HTR-8/SVneo (cell line): ENCODE measurements around the gene EFHC2.
"Not testable (repeated sequence)": the region's sequence is repeated elsewhere in the genome, so short reads cannot be mapped to it uniquely, and the experiment has no call there.

Experiments used
- DNase-seq: peaks from one replicate; pipeline ENCODE4 v3.0.0; 2011; ENCODE audit warnings: low spot score, mixed read lengths; ENCODE audit not compliant: insufficient read length
- FAIRE-seq: peaks from 2 replicates; lab custom pipeline; 2011; peaks lifted over from hg19 to GRCh38; lab: Jason Lieb, UNC

The EFHC2 gene

DNA sequence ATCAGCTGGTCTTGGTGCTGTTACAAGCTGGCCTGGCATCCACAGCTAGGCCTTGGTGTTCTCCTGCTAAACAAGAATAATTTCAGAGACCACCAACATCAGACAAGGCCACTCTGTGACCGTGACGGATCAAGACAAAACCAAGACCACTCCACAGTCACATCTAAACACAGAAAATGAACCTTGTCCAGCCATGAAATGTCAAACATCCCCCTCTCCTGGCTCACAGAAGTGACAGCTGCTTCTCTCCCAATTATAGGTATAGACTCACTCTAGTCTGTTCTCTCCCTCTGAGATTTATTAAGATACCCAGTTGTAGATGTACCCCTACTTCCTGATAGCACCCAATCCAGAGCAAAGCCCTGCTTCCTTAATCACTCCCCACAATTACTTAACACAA lies 40.4 kb downstream of the EFHC2 start:
- no peak for FAIRE-seq

DNA sequence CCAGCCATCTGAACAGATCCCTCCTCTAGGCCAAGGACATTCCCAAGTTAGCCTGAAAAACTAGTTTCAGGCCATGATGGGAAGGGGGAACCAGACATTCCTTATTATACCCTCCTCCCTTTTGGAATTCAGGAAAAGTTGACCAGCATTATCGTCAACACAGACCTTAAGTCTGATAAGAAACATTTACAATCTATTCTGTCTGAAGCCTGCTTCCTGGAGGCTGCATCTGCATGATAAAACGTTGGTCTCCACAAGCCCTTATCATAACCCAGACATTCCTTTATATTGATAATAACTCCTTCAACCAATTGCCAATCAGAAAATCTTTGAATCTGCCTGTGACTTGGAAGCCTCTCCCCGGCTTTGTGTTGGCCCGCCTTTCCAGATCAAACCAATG lies 44.3 kb downstream of the EFHC2 start:
- FAIRE-seq = no peak
- no peak for DNase-seq

More for the DNA sequence above, 40.4 kb downstream of the EFHC2 start:
- DNase-seq = no peak

DNA sequence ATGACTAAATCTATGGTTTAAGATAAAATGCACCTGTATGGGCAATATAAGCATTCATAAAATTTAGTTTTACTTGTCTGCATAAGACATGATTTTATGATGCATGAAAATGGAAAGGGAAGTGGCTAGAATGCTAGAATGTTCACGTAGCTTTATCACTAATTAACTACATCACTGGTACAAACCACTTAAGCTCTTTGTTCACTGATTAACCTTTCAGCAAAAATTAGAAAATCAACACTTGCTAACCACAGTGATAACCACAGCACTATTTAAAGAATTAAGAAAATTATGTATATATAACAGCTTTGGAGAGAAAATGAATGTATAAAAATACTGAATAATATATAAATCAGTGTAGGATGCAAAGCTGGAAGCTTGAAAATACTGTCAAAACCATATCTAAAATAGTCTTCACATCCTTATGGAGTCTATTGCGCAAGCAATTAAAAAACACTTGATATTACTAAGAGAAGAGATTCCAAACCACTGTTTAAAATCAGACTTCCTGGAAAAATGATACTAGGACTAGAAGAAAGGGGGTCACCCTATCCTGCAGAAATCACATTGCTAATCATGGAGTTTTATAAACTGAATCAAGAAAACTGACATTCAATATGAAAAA lies 51.9 kb downstream of the EFHC2 start:
- FAIRE-seq = no peak
- DNase-seq = no peak

DNA sequence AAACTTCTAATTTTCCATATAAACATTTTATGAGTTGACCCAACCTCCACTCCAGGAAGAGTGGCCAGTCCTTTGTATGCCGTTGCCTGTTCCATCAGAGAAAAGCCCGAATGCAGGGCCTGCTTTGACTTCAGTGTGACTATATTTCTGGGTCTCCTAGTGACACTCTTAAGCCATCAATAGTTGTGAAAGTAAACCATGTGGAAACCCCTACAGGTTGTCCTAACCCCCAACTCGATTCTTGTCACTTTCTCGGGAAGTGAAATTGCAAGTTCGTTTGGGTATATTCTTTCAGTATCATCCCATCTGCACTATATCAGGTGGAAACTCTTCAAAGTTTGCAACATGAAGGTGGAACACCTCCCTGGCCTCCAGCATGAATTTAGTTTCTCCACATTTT lies 52.8 kb downstream of the EFHC2 start:
- FAIRE-seq (no peak), DNase-seq (no peak)

DNA sequence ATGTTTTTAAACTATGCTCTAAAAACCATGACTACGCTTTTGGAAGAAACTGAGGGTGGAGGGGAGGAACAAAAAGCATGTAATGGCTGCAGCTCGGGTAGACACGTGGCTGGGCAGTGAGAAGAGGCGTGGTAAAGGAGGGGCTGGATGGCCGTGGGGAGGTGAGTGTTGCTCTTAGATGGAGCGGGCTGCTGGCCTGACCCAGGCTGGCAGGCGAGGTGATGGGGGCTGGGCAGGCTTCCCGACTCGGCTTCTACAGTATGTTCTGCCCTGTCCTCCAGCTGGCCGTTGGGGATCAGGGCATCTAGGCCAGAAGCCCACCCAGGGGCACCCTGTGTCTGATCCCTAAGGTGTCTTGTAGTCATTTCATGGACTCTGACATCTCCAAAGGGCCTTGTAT lies 60.7 kb downstream of the EFHC2 start:
- FAIRE-seq (no peak), DNase-seq (no peak)

DNA sequence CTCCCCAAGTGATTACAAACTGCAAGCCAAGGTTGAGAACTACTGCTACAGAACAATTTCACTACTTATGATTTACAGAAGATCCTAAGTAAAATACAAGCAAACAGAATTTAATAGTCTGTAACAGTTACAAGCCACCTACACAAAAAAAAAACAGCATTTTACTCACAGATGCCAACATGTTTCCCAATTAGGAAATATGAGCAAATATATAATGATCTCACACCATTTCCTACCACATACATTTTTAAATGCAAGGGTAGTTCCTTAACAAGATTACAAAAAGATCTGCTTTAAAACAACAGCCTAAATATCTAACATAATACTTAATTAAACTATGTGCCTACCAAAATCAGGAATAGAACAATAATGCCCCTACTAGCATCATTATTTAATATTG lies 63.4 kb downstream of the EFHC2 start:
- FAIRE-seq (no peak), DNase-seq (no peak)

DNA sequence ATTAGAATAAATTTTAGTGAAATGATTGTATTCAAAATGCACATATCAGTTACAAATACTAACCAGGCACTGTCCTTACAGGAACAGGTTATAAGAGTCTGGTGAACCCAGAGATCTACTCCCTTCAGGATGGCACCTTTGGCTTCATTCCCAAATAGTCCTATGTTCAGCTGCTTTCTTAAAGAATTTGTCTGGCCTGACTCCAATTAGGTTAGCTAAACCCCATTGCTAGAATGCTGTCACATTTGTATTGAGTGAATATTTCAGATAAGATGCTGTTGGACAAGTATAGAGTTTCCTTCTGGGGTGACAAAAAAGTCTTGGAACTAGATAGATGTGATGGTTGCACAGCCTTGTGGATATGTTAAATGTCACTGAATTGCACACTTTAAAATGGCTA lies 69.4 kb downstream of the EFHC2 start:
- FAIRE-seq = no peak

DNA sequence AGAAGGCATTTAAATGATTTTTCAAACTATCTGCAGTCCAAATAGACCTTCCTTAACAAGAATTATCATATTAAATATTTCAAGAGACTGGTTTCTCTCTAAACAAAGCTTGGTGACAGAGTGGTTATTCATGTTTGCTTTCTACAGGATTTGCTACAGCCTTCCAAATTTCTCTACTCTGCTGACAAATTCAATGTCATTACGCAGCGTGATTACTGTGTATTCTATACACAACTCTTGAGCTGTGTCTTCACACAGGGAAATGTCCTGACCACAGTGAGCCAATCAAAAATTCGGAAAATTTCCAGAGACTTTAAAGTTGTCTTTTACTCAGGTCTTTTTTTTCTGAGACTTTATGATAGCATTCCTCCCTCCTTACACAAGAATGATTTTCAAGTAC lies 75.6 kb downstream of the EFHC2 start:
- no peak for FAIRE-seq
- DNase-seq = no peak

More for the DNA sequence above, 69.4 kb downstream of the EFHC2 start:
- no peak for DNase-seq

DNA sequence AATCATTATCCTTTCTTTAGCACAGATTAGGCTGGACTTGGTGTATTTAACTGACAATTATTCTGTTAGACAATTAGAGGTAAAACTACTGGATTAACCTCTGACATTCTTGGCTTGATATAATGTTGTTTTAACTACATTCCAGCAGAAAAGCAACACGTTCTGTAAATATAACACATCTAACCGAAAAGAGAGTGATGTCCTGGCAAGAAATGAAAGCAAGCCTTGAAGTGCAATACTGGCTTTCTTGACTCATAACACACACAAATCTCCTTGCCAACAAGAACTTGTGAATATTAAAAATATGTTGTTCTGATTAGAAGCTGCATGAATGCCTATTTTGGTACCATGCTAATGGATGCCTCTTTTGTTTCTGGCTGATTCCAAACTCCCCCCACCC lies 76.4 kb downstream of the EFHC2 start:
- FAIRE-seq (no peak), DNase-seq (no peak)

DNA sequence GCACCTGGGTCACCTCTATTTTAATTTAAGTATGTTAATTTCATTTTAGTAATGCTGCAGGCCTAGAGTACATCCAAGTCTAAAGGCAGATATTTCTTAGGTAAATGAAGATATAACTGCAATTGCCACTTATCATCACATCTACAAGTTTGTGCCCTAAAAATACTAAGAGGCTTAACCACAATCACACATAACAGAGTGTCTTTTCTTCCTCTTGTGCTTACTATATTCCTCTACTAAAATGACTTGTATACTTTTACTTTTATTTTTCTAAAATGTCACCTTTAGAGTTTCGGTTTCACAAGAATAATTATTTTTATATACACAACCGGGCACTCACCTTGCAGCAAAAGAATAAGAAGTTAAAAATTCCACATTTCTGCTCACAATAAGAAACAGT lies 77.9 kb downstream of the EFHC2 start:
- no peak for FAIRE-seq

DNA sequence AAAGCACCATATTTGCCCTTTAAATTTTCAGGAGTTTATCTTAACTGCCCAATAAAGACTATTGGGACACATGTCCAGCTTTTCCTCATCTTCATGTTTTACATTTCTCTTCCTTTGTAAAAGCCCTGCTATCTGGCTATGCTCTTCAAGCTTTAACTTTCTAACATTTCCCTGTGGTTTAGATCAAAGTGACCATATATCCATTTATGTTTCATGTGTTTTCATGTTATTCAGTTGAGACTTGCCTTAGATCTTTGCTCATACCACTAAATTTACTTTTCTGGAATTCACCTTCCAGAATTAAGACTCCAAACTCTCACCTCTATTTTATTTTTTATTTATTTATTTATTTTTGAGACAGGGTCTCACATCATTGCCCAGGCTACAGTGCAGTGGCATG lies 78.5 kb downstream of the EFHC2 start:
- FAIRE-seq (no peak), DNase-seq (no peak)

More for the DNA sequence above, 77.9 kb downstream of the EFHC2 start:
- no peak for DNase-seq

DNA sequence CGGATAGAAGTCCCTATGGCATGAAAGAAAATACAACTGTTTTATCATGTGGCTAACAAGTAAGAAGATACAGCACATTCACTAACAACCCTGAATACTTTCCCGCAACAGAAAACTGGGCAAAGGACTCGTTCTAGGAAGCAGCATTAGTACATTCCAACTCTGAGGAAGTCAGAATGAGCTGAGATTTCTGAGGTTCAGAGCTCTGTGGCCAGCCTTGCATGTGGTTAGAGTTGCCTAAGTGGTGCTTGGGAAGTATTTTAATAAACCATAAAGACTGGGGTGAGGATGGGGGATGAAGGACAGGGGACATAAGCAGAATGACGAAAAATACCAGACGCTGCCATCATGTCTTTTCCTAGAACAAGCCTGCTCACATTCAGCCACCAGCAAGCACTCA lies 82.2 kb downstream of the EFHC2 start:
- DNase-seq = no peak
- FAIRE-seq = no peak

DNA sequence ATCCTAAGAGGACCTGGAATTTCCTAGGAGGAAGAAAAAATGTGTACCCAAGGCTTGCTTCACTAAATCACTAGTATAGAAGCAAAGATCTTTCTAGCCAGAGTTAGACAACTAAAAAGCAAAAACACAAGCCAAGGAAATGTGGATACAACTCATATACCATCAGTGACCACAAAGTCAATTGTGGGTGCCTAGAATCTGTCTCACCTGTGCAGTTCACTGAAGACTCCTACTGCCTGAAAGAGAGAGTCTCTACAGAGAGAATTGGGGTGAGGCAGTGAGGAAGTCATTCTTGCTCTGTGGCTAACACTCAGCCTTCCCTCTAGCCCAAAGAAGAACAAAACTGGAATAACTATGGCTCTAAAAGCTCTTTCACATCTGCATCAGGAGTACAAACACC lies 82.9 kb downstream of the EFHC2 start:
- DNase-seq = no peak
- no peak for FAIRE-seq

DNA sequence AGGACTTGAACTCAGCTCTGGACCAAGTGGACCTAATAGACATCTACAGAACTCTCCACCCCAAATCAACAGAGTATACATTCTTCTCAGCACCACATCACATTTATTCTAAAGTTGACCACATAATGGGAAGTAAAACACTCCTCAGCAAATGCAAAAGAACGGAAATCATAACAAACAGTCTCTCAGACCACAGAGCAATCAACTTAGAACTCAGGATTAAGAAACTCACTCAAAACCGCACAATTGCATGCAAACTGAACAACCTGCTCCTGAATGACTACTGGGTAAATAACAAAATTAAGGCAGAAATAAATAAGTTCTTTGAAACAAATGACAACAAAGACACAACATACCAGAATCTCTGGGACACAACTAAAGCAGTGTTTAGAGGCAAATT lies 87.7 kb downstream of the EFHC2 start:
- DNase-seq, FAIRE-seq: not testable (repeated sequence)

DNA sequence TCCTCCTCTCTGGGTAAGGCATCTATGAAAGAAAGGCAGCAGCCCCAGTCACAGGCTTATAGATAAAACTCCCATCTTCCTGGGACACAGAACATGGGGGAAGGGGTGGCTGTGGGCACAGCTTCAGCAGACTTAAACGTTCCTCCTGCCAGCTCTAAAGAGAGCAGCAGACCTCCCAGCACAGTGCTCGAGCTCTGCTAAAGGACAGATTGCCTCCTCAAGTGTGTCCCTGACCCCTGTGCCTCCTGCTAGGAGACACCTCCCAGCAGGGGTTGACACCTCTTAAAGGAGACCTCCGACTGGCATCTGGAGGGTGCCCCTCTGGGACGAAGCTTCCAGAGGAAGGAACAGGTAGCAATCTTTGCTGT lies 89.9 kb downstream of the EFHC2 start:
- FAIRE-seq = no peak
- DNase-seq = no peak

DNA sequence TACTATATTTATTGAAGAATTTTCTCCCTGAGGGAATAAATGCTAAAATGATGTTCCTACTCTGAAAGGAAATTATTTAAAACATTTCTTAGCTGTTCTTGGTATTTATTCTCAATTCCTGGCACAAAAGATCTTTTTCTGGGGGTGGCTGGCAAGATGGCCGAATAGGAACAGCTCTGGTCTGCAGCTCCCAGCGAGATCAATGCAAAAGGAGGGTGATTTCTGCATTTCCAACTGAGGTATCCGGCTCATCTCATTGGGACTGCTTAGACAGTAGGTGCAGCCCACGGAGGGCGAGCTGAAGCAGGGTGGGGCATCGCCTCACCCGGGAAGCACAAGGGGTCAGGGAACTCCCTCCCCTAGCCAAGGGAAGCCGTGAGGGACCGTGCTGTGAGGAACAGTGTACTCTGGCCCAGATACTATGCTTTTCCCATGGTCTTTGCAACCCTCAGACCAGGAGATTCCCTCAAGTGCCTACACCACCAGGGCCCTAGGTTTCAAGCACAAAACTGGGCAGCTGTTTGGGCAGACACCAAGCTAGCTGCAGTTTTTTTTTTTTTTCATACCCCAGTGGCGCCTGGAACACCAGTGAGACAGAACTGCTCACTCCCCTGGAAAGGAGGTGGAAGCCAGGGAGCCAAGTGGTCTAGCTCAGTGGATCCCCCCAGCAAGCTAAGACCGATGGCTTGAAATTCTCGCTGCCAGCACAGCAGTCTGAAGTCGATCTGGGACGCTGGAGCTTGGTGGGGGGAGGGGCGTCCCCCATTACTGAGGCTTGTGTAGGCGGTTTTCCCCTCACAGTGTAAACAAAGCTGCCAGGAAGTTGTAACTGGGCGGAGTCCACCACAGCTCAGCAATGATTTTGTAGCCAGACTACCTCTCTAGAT lies 90.5 kb downstream of the EFHC2 start:
- FAIRE-seq = not testable (repeated sequence)
- DNase-seq = peak; percentile 5

DNA sequence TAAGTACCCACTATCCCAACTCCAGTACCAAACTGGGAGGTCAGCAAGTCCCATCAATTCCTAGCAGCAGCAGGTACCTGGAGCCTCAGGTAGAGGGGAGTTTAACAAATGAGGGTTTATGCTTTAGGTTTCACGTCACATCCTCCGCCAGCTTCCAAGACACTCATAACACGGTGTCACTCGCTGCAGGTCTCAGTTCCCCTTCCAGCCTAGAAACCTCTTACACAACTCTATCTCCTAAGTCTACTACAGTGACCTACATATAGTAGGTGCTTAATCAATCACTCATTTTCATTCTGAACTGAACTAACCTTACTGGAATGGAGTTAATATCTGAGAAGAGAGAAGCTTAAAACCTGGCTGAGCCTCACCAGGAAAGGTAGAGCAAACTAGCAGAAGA lies 96.0 kb downstream of the EFHC2 start:
- DNase-seq (no peak), FAIRE-seq (no peak)

DNA sequence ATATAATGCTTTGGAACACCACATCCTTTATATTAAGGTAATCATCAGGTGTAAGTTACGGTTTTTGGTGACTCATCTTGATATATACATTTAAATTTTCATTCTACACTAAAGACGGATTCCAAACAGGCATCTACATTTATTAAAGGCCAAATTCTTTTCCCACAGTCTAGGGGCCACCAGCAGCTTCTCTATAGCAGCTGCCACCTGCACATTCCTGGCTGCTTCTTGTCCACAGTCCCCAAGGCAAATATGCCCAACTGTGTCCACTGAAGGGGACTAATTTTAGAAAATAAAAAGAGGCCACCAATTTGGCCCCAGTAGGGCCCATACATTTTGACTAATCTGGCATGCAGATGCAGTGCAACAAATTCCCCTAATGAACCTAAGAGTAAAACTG lies 96.6 kb downstream of the EFHC2 start:
- no peak for DNase-seq
- FAIRE-seq = no peak

DNA sequence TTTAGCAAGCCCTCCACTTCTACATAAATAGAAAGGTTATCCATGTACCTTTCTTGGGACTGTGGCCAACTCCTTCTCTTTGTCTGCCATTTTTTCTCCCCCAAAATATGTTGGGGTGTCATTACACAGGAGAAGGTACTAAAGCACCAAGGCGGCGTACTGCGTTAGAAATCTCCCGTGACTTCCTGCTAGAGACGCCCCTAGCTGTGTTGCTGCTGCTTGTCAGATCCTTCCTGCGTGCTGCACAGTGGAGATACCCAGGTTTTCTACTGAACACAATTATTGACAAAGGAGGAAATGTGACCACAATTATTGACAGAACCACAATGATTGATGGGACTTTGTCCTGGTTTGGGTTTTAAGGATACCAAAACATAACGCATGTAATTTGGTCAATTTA lies 97.7 kb downstream of the EFHC2 start:
- FAIRE-seq (no peak), DNase-seq (no peak)

DNA sequence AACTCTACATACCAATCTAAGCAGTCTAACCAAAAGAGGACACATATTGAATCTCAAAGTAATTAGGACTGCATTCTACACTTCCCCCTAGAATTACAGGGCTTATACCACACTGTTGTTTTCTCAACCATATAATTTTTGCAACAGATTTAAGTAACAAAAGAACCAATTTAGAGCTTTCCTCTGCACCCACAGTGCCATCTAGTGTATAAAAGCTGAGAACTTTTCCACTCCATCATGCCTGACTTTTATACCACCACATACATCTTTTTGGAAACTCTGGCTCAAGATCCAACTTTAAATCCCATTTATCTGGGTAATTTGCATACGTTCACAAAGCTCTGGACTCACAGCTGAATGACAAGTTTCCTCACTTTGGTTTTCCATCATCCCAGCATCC lies 99.5 kb downstream of the EFHC2 start:
- no peak for FAIRE-seq
- DNase-seq = peak; percentile 2

DNA sequence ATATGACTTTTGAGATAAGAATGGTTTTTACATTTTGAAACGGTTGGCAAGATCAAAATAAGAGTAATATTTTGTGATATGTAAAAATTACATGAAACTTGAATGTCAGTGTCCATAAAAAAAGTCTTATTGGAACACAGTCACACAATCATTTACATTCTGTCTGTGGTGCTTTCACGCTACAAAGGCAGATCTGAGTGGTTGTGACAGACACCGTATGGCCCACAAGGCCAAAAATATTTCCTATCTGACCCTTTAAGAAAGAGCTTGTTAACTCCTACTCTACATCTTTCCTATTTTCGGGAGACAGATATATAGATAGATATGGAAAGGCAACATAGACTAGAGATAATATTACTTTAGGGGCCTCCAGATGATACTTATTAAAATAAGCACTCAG lies 101.9 kb downstream of the EFHC2 start:
- DNase-seq (no peak), FAIRE-seq (no peak)

DNA sequence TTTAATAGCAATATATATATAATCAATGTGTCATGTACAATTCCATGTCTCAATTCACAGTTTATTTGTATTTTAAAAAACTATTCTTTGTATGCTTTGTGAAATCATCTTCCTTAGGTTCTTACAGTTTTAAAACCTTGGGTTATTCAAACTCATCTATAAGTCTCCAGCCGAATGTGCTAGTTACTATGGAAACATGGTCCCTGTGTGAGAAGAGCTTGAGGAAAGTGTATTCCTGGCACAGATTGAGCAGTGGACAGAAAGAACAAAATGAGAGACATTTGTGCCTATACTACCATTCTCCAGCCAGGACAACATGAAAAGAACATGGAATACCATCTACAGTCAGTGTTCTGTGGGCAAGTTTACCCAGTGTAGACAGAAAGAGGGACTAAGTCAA lies 103.4 kb downstream of the EFHC2 start:
- DNase-seq (no peak), FAIRE-seq (no peak)
